Esophagus muscularis mucosa (tissue), 4 donors: ENCODE measurements around the gene LRRC56.

Source experiments
- CTCF ChIP-seq, 3 experiments: fragments of 200-600 bp in 2 of 3; fragments of 450-650 bp in 1 of 3; sonication (generic) in 2 of 3; IDR thresholded peaks; one replicate each; pipeline ENCODE4 v1.5.1; 2017 to 2019; ENCODE audit warnings: antibody characterized with exemption in 3 of 3, mild to moderate bottlenecking in 2 of 3, moderate library complexity in 1 of 3
- EP300 ChIP-seq: sonication (generic); formaldehyde crosslinking; IDR thresholded peaks from one replicate; pipeline ENCODE4 v1.6.1; 2017; ENCODE audit warnings: antibody characterized with exemption
- POLR2A ChIP-seq: fragments of 450-650 bp; IDR thresholded peaks from one replicate; pipeline ENCODE4 v1.6.1; 2017; ENCODE audit warnings: antibody characterized with exemption, moderate library complexity, mild to moderate bottlenecking, low read depth
- POLR2AphosphoS5 ChIP-seq, 2 donors: sonication (generic); formaldehyde crosslinking; IDR thresholded peaks; one replicate each; pipeline ENCODE4 v1.6.1; 2017; ENCODE audit warnings: antibody characterized with exemption in 2 of 2

- TF ChIP-seq CTCF (IDR thresholded peaks at IDR 0.05) (no peak), POLR2AphosphoS5 (IDR thresholded peaks at IDR 0.05) (no peak), POLR2A (no peak), EP300 (no peak)
These were observed 18.7 kb downstream of the LRRC56 start for GRCh38 chr11:555780-556661.
